ENCODE data around the gene TMEM184B. TPM values are rescaled to one million over a fixed set of nuclear protein-coding genes. Genes with fewer than 3 reads are reported as not detected.

The TMEM184B gene
- total and polyA plus RNA-seq, 2 of the 8 experiments (the other 6 are each of a cell fraction or from before 2014, with no cell fraction given): 41.6 to 81.0 TPM

DNA sequence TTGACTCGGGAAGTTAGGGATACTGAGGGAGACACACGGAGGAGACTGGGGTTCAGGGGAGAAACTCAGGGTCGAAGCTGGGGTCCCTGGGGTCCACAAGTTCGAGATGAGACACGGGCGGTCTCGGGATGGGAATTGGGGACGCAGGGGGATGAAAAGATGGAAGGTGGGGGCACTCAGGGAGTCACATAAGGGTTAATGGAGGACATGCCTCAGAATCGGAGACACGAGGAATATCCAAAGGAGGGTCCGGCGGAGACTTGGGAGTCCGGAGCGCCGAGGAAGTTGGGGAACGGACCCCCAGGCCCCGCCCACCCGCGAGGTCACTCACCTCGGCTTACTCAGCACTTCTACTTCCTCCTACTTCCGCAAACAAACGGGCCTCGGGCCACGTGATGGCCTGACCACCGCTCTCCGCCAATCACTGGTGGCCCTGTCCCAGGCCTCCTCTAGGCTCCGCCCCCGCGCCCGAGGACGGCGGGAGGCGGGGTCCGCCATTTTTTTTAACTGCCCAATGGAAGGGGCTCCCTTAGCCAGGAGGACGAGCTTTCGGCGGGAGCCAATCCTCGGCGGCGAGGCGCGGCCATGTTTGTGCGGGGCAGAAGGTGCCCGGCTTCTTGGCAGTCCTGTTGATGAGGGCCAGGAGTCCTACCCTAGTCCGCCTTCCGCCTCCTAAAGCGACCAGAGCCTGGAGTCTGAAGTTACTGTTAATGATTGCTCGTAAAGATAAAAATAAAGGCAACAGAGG, 91.2 kb downstream of the TMEM184B start, which contains the start of gene PLA2G6:
Gene PLA2G6 (minus strand): TSS at position 378 of the 748 bp plus-strand sequence. CDS start 12,404 bp downstream, outside the sequence.
- Histone ChIP-seq H2BK15ac (ENCODE audit: low read length) (peak within 1 kb of the TSS; percentile 95), H3K56ac (replicated peaks; ENCODE audit: insufficient read length, low read depth, low read length) (peak within 1 kb of the TSS; percentile 78), H3K4me3 (ENCODE audit: extremely low read depth in 1 of 4, insufficient read depth in 2 of 4, low read depth in 3 of 4, low read length in 4 of 4) (peak within 1 kb of the TSS; percentile 60 to 81 (median 70)), H3K4me2 (ENCODE audit: insufficient read depth in 1 of 2, low read depth in 2 of 2, low read length in 2 of 2) (peak within 1 kb of the TSS; percentile 90 to 100), H4K91ac (replicated peaks; ENCODE audit: insufficient read length, low read length) (peak within 1 kb of the TSS; percentile 88), H3K4me1 (replicated peaks in 1 of 4; ENCODE audit: control insufficient read depth in 3 of 4, insufficient read depth in 4 of 4, low read length in 3 of 4) (peaks cover 0 to 15% (median 8%) of the 10 kb centered on the region in 4 experiments; a peak in 6 of 7 replicates), H4K20me1 (replicated peaks in 1 of 2; ENCODE audit: control insufficient read depth in 1 of 2, insufficient read depth in 2 of 2, low read length in 2 of 2) (no peaks in the 10 kb centered on the region), H2BK20ac (ENCODE audit: low read length) (peak within 1 kb of the TSS; percentile 2), H4K8ac (ENCODE audit: extremely low read depth, insufficient read depth, low read length) (peak within 1 kb of the TSS; percentile 82), H3K79me2 (ENCODE audit: control insufficient read depth in 1 of 2, insufficient read depth in 2 of 2, low read length in 2 of 2) (no peaks in the 10 kb centered on the region), H3K27ac (ENCODE audit: low read depth, low read length) (peak within 1 kb of the TSS; percentile 97), H3K9ac (replicated peaks in 1 of 4; ENCODE audit: extremely low read depth in 1 of 4, low read depth in 3 of 4, low read length in 3 of 4) (peak within 1 kb of the TSS; percentile 45 to 88 (median 87)), H3K4ac (replicated peaks; ENCODE audit: insufficient read length, low read depth, low read length) (peak within 1 kb of the TSS; percentile 59), H3K36me3 (ENCODE audit: control insufficient read depth in 2 of 4, insufficient read depth in 4 of 4, low read length in 3 of 4) (no peaks in the 10 kb centered on the region), H2BK120ac (replicated peaks; ENCODE audit: low read depth, low read length) (peak within 1 kb of the TSS; percentile 75), H2BK5ac (ENCODE audit: low read depth, low read length) (peak within 1 kb of the TSS; percentile 98), H4K5ac (ENCODE audit: insufficient read length, low read depth, low read length) (peak within 1 kb of the TSS; percentile 92), H2BK12ac (ENCODE audit: low read depth, low read length) (peak within 1 kb of the TSS; percentile 99), H2AK5ac (ENCODE audit: low read depth, low read length) (peak within 1 kb of the TSS; percentile 99), H3K9me3 (ENCODE audit: insufficient read depth in 2 of 2, low read depth in 1 of 2, low read length in 1 of 2) (no peaks in the 10 kb centered on the region), H3K14ac (ENCODE audit: insufficient read length) (no peak within 1 kb of the TSS), H3K18ac (ENCODE audit: extremely low read depth, low read length) (peak within 1 kb of the TSS; percentile 98), H3K79me1 (ENCODE audit: low read depth, low read length) (no peaks in the 10 kb centered on the region), H2AFZ (ENCODE audit: low read length) (0 out of 2 replicates have a peak within 1 kb of the TSS, but pooled peaks have one; percentile 19), H3K23ac (ENCODE audit: insufficient read length) (no peak within 1 kb of the TSS), H3K27me3 (replicated peaks in 1 of 4; ENCODE audit: control insufficient read depth in 3 of 4, extremely low read depth in 1 of 4, insufficient read depth in 3 of 4, low read length in 3 of 4) (no peaks in the 10 kb centered on the region), H3K23me2 (ENCODE audit: low read depth, low read length) (peaks cover 4% of the 10 kb centered on the region)
- DNase-seq (ENCODE audit: low read depth in 1 of 2, low spot score in 2 of 2) (peak; percentile 98), FAIRE-seq (peak; percentile 36)
- WGBS, 2 experiments (ENCODE audit: extremely low coverage in 1 of 2, insufficient coverage in 1 of 2, insufficient read length in 1 of 2, insufficient replicate concordance in 2 of 2, low coverage in 1 of 2, low lambda C conversion rate in 2 of 2, missing lambda C conversion rate in 1 of 2): 6% methylated on average over 41 of the region's 48 CpGs; no CpG with 5 or more reads in 1 of the 2 experiments
- ChIA-PET CTCF (ENCODE audit: partially characterized antibody) (interaction anchor here (0.8 to 1.6 kb wide), 4 partner anchors 12 to 84 kb away, joined by 3 to 7 read pairs (median 3); no protein-coding TSS in a partner anchor), POLR2A (ENCODE audit: partially characterized antibody) (interaction anchor here (0.6 to 2.2 kb wide), 13 partner anchors 9 to 363 kb away, joined by 3 to 11 read pairs (median 3); partner anchors contain the start of genes MAFF and PICK1)
- peak; percentile 90 for TF ChIP-seq MAFK (IDR thresholded peaks at IDR 0.05; ENCODE audit: low read depth, low read length)
- peak; percentile 51; the same call in 1 of the 2 replicates for TF ChIP-seq PHF8 (conservative IDR thresholded peaks at IDR 0.05; ENCODE audit: low read depth, low read length)
- 0 out of 2 replicates have a peak, but pooled peaks have one; percentile 15 for TF ChIP-seq CREB1 (IDR thresholded peaks at IDR 0.05)
- TF ChIP-seq TBP (IDR thresholded peaks at IDR 0.05; ENCODE audit: low read depth, low read length): no peak; the same call in 1 of the 2 replicates
- TF ChIP-seq POLR2A (IDR thresholded peaks at IDR 0.05; ENCODE audit: control extremely low read depth in 1 of 2, low read depth in 2 of 2, low read length in 2 of 2): peak in 1 of 2 experiments; percentile 81; a peak in 2 of 3 replicates
- TF ChIP-seq USF2 (IDR thresholded peaks at IDR 0.05; ENCODE audit: low read length): peak; percentile 97
- TF ChIP-seq CHD2 (IDR thresholded peaks at IDR 0.05; ENCODE audit: low read length): no peak
- TF ChIP-seq SUZ12 (IDR thresholded peaks at IDR 0.05; ENCODE audit: low read length): no peak
- TF ChIP-seq EGR1 (IDR thresholded peaks at IDR 0.05; ENCODE audit: borderline replicate concordance, low read depth, low read length): peak; percentile 74; the same call in 1 of the 2 replicates
